Measurements from ENCODE around the gene PDK1.

Gene PDK1

GRCh38 chr2:172552547-172553291 lies 3.2 kb upstream of the PDK1 start:
- Histone ChIP-seq H3K4me1 (ENCODE audit: control insufficient read depth, insufficient read depth, low read length) (peaks cover 46% of the 10 kb centered on the region), H3K36me3 (ENCODE audit: control insufficient read depth, insufficient read depth, low read length, severe bottlenecking) (no peaks in the 10 kb centered on the region), H3K4me3 (ENCODE audit: low read length) (no peak overlapping the region), H3K9me3 (ENCODE audit: control insufficient read depth, low read length) (no peaks in the 10 kb centered on the region), H3K9ac (ENCODE audit: low read length) (no peak overlapping the region), H3K27me3 (replicated peaks; ENCODE audit: control insufficient read depth, insufficient read depth, low read length) (no peaks in the 10 kb centered on the region)
- DNase-seq (ENCODE audit: low read depth): peak; percentile 50

GRCh38 chr2:172554352-172555271 lies 1.3 kb upstream of the PDK1 start:
- no peaks in the 10 kb centered on the region for H3K27me3 ChIP-seq (replicated peaks; ENCODE audit: control insufficient read depth, insufficient read depth, low read length)
- H3K9ac ChIP-seq (ENCODE audit: low read length): peak overlapping the region; percentile 76
- no peaks in the 10 kb centered on the region for H3K36me3 ChIP-seq (ENCODE audit: control insufficient read depth, insufficient read depth, low read length, severe bottlenecking)
- DNase-seq (ENCODE audit: low read depth): no peak
- H3K9me3 ChIP-seq (ENCODE audit: control insufficient read depth, low read length): no peaks in the 10 kb centered on the region
- H3K4me1 ChIP-seq (ENCODE audit: control insufficient read depth, insufficient read depth, low read length): peaks cover 46% of the 10 kb centered on the region
- H3K4me3 ChIP-seq (ENCODE audit: low read length): peak overlapping the region; percentile 93

DNA sequence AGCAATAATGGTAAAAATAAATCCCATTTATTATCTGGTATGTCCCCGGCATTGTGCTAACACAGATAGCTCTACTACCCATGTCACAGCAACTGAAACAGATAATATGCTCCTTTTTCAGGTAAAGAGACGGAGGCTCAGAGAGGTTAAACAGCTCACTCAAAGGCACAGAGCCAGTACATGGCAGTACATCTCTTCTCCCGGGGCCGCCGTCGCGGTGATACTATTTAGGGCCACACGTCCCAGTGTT lies 693 bp upstream of the PDK1 start:
- DNase-seq (ENCODE audit: low read depth): no peak
- H3K27me3 ChIP-seq (replicated peaks; ENCODE audit: control insufficient read depth, insufficient read depth, low read length): no peaks in the 10 kb centered on the region
- peaks cover 2% of the 10 kb centered on the region for H3K36me3 ChIP-seq (ENCODE audit: control insufficient read depth, insufficient read depth, low read length, severe bottlenecking)
- peak overlapping the region; percentile 76 for H3K9ac ChIP-seq (ENCODE audit: low read length)
- H3K4me1 ChIP-seq (ENCODE audit: control insufficient read depth, insufficient read depth, low read length): peaks cover 46% of the 10 kb centered on the region
- H3K4me3 ChIP-seq (ENCODE audit: low read length): peak overlapping the region; percentile 93
- no peaks in the 10 kb centered on the region for H3K9me3 ChIP-seq (ENCODE audit: control insufficient read depth, low read length)

DNA sequence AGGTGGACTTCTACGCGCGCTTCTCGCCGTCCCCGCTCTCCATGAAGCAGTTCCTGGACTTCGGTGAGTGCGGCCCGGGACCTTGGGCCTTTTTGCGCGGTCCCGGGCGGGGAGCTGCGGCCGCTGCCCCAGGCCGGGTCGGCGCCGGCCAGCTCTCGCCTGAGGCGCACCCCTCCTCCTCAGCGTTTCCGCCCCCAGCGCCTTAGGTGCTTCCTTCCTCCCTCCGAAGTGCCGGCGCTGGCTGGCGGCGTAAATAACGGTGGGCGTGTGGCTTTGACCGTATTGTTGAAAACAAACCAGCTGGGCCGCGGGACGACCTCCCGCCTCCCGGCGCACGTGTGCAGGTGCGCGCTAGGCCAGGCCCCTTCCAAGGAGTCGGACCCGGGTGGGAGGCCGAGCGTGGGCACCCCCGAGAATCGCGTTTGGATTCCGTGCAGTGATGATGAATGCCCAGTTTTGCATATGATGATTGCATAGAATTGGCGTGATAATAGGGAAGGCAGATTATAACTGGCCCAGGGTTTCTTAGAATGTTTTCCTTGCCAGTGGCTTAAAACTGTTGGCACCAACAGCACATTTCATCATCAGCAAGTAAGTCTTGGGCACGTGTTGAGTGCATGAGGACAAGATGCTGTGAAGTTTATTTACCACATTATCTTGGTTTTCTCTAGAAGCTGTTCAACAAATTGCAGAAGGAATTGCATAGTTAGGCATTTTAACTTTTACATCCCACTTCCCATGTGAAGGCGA lies 569 bp downstream of the PDK1 start:
- no peaks in the 10 kb centered on the region for H3K9me3 ChIP-seq (ENCODE audit: control insufficient read depth, low read length)
- peak overlapping the region; percentile 93 for H3K4me3 ChIP-seq (ENCODE audit: low read length)
- DNase-seq (ENCODE audit: low read depth): peak; percentile 78

GRCh38 chr2:172558372-172558771 lies 2.5 kb downstream of the PDK1 start:
- Histone ChIP-seq H3K4me1 (ENCODE audit: control insufficient read depth, insufficient read depth, low read length) (peaks cover 17% of the 10 kb centered on the region), H3K9me3 (ENCODE audit: control insufficient read depth, low read length) (no peaks in the 10 kb centered on the region), H3K4me3 (ENCODE audit: low read length) (peak overlapping the region; percentile 93), H3K27me3 (replicated peaks; ENCODE audit: control insufficient read depth, insufficient read depth, low read length) (no peaks in the 10 kb centered on the region), H3K36me3 (ENCODE audit: control insufficient read depth, insufficient read depth, low read length, severe bottlenecking) (peaks cover 20% of the 10 kb centered on the region), H3K9ac (ENCODE audit: low read length) (no peak overlapping the region)
- no peak for DNase-seq (ENCODE audit: low read depth)

More for the DNA sequence above, 569 bp downstream of the PDK1 start:
- Histone ChIP-seq H3K9ac (ENCODE audit: low read length) (peak overlapping the region; percentile 91), H3K4me1 (ENCODE audit: control insufficient read depth, insufficient read depth, low read length) (peaks cover 35% of the 10 kb centered on the region), H3K27me3 (replicated peaks; ENCODE audit: control insufficient read depth, insufficient read depth, low read length) (no peaks in the 10 kb centered on the region), H3K36me3 (ENCODE audit: control insufficient read depth, insufficient read depth, low read length, severe bottlenecking) (peaks cover 4% of the 10 kb centered on the region)

DNA sequence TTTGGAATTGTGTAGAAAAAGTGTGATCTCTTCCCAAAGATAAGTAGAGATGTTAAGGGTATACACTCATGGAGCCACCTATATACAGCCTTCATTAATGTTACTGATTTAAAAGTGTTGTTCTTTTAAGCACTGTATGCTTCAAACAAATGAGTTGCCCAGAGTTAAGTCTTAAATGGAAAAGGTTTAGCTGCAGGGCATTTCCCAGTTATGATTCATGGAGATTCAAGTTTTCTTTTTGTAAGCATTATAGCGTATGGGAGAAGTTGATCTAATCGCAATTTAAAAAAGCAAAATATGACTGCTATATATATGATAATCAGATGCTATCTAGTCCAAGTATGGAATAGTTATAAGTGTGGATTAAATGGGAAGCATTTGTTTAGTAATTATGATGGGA lies 4.8 kb downstream of the PDK1 start:
- peaks cover 35% of the 10 kb centered on the region for H3K36me3 ChIP-seq (ENCODE audit: control insufficient read depth, insufficient read depth, low read length, severe bottlenecking)
- H3K4me1 ChIP-seq (ENCODE audit: control insufficient read depth, insufficient read depth, low read length): peaks cover 15% of the 10 kb centered on the region
- DNase-seq (ENCODE audit: low read depth): peak; percentile 67
- no peaks in the 10 kb centered on the region for H3K9me3 ChIP-seq (ENCODE audit: control insufficient read depth, low read length)
- no peaks in the 10 kb centered on the region for H3K27me3 ChIP-seq (replicated peaks; ENCODE audit: control insufficient read depth, insufficient read depth, low read length)
- no peak overlapping the region for H3K4me3 ChIP-seq (ENCODE audit: low read length)
- H3K9ac ChIP-seq (ENCODE audit: low read length): no peak overlapping the region

DNA sequence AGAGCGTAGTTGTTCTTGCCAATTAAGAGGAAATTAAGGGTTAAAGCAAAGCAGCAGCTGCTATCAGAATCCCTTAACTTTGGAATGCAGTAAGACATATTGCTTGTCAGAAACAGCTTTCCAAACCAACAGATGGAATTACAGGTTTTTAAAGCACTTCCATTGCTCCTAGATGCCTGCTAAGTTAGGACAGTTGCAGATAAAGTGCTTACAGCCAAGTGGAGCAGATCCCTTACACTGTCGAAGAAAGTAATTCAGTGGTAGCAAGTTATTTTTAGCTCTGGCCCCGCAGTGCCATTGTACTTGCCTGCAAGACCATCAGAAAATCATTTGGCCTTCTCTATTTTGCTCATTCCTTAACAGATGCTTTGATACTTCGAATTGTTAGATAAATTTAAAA lies 5.4 kb downstream of the PDK1 start:
- no peaks in the 10 kb centered on the region for H3K27me3 ChIP-seq (replicated peaks; ENCODE audit: control insufficient read depth, insufficient read depth, low read length)
- peaks cover 15% of the 10 kb centered on the region for H3K4me1 ChIP-seq (ENCODE audit: control insufficient read depth, insufficient read depth, low read length)
- peak; percentile 40 for DNase-seq (ENCODE audit: low read depth)
- no peaks in the 10 kb centered on the region for H3K9me3 ChIP-seq (ENCODE audit: control insufficient read depth, low read length)
- no peak overlapping the region for H3K9ac ChIP-seq (ENCODE audit: low read length)
- H3K4me3 ChIP-seq (ENCODE audit: low read length): no peak overlapping the region
- H3K36me3 ChIP-seq (ENCODE audit: control insufficient read depth, insufficient read depth, low read length, severe bottlenecking): peaks cover 41% of the 10 kb centered on the region

GRCh38 chr2:172562298-172562697 lies 6.4 kb downstream of the PDK1 start:
- H3K4me3 ChIP-seq (ENCODE audit: low read length): no peak overlapping the region
- no peak overlapping the region for H3K9ac ChIP-seq (ENCODE audit: low read length)
- no peak for DNase-seq (ENCODE audit: low read depth)
- no peaks in the 10 kb centered on the region for H3K27me3 ChIP-seq (replicated peaks; ENCODE audit: control insufficient read depth, insufficient read depth, low read length)
- peaks cover 47% of the 10 kb centered on the region for H3K36me3 ChIP-seq (ENCODE audit: control insufficient read depth, insufficient read depth, low read length, severe bottlenecking)
- H3K9me3 ChIP-seq (ENCODE audit: control insufficient read depth, low read length): no peaks in the 10 kb centered on the region
- H3K4me1 ChIP-seq (ENCODE audit: control insufficient read depth, insufficient read depth, low read length): peaks cover 9% of the 10 kb centered on the region

- Histone ChIP-seq H3K27me3 (replicated peaks; ENCODE audit: control insufficient read depth, insufficient read depth, low read length) (no peaks in the 10 kb centered on the region), H3K9ac (ENCODE audit: low read length) (no peak overlapping the region), H3K4me3 (ENCODE audit: low read length) (no peak overlapping the region), H3K36me3 (ENCODE audit: control insufficient read depth, insufficient read depth, low read length, severe bottlenecking) (peaks cover 66% of the 10 kb centered on the region), H3K4me1 (ENCODE audit: control insufficient read depth, insufficient read depth, low read length) (peaks cover 6% of the 10 kb centered on the region), H3K9me3 (ENCODE audit: control insufficient read depth, low read length) (no peaks in the 10 kb centered on the region)
- no peak for DNase-seq (ENCODE audit: low read depth)
Measured at GRCh38 chr2:172564376-172564775, 8.5 kb downstream of the PDK1 start.

DNA sequence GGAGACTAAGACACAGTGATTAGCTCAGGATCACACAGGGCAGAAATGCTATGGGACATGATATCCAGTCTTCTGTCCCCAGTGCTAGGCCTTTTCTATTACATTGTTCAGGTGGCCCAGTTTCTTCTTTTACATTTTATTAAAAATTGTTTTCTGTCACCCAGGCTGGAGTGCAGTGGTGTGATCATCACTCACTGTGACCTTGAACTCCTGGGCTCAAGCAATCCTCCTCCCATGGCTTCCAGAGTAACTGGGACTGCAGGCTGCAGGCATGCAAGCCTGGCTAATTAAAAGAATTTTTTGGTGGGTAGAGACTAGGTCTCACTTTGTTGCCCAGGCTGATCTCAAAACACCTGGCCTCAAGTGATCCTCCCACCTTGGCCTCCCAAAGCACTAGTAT lies 15.4 kb downstream of the PDK1 start:
- peaks cover 14% of the 10 kb centered on the region for H3K9me3 ChIP-seq (ENCODE audit: control insufficient read depth, low read length)
- H3K9ac ChIP-seq (ENCODE audit: low read length): no peak overlapping the region
- H3K36me3 ChIP-seq (ENCODE audit: control insufficient read depth, insufficient read depth, low read length, severe bottlenecking): peaks cover 88% of the 10 kb centered on the region
- no peak overlapping the region for H3K4me3 ChIP-seq (ENCODE audit: low read length)
- no peak for DNase-seq (ENCODE audit: low read depth)
- H3K4me1 ChIP-seq (ENCODE audit: control insufficient read depth, insufficient read depth, low read length): no peaks in the 10 kb centered on the region
- no peaks in the 10 kb centered on the region for H3K27me3 ChIP-seq (replicated peaks; ENCODE audit: control insufficient read depth, insufficient read depth, low read length)

DNA sequence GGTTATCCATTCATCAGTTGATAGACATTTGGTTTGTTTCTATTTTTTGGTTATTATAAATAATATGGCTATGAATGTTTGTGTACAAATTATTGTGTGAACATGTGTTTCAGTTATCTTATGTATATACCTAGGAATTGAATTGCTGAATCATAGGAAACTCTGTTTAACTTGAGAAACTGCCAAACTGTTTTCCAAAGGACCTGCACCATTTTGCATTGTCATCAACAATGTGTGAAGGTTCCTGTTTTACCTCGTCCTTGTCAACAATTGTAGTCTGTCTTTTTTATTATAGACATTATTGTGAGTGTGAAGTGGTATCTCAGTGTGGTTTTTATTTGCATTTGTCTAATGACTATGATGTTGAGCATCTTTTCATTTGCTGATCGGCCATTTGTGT lies 17.1 kb downstream of the PDK1 start:
- Histone ChIP-seq H3K36me3 (ENCODE audit: control insufficient read depth, insufficient read depth, low read length, severe bottlenecking) (peaks cover 92% of the 10 kb centered on the region), H3K9ac (ENCODE audit: low read length) (no peak overlapping the region), H3K9me3 (ENCODE audit: control insufficient read depth, low read length) (peaks cover 24% of the 10 kb centered on the region), H3K27me3 (replicated peaks; ENCODE audit: control insufficient read depth, insufficient read depth, low read length) (no peaks in the 10 kb centered on the region), H3K4me3 (ENCODE audit: low read length) (no peak overlapping the region), H3K4me1 (ENCODE audit: control insufficient read depth, insufficient read depth, low read length) (no peaks in the 10 kb centered on the region)
- no peak for DNase-seq (ENCODE audit: low read depth)

Measured in adipocyte (in vitro differentiated cells).